ENCODE measurements around the gene PHKA1. TPM values are rescaled to one million over a fixed set of nuclear protein-coding genes. Genes with fewer than 3 reads are reported as not detected.

The PHKA1 gene
- total and polyA plus RNA-seq, 2 donors (not counting 3 experiments of a cell fraction or from before 2014, with no cell fraction given), result 3.3 to 5.5 TPM

DNA sequence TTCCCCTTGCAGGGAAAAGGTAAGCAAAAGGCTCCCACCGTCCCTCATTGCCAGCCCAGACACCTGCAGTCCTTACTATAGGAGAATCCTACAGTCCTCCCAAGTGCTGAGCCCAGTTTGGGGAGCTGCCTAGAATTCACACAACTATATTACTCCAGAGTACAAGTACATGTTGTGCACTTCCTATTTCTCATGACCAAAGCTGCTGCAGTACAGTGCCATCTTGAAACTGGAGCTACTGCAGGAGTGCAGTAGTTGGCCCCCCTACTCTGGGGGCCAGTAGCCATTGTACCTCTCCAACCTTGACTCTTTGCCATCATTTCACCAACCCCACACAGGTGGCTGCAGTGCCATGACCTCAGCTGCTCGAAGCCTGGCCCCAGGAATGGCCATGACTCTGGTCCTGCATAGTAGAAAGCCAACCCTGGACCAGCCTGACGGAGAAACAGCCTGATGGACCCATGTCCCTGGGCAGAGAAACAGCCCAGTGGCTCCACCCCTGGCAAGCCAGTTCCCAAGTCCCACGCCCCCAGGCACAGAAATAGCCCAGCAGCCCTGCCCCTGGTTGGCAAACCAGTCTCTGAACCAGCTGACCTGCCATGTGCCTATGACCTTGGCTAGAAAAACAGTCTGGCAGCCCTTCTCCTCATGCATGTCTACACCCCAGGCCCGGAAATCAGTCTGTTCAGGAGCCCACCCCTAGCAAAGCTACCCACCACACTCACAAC, 51.9 kb downstream of the PHKA1 start:
- H3K9me1 ChIP-seq (replicated peaks; ENCODE audit: control insufficient read depth, extremely low read depth, insufficient read depth, low read length), result no peaks in the 10 kb centered on the region
- H2AFZ ChIP-seq (ENCODE audit: low read depth, low read length), result no peak overlapping the region
- no TSS peak for BruUV-seq (replicated peaks)
- H3K36me3 ChIP-seq (ENCODE audit: control insufficient read depth in 2 of 2, extremely low read depth in 1 of 2, insufficient read depth in 2 of 2, low read length in 2 of 2), result no peaks in the 10 kb centered on the region
- H3K27ac ChIP-seq (ENCODE audit: insufficient read depth, low read depth, low read length), result no peak overlapping the region
- DNase-seq (ENCODE audit: low read depth, low spot score) (no peak), FAIRE-seq (no peak)
- ChIA-PET POLR2A (no interaction called here), CTCF (interaction anchor here (1.5 kb wide), 1 partner anchor 9 kb away, joined by 4 read pairs; no protein-coding TSS in a partner anchor)
- H3K4me1 ChIP-seq (ENCODE audit: control insufficient read depth, extremely low read depth, insufficient read depth, low read length), result no peaks in the 10 kb centered on the region
- H3K27me3 ChIP-seq (ENCODE audit: control insufficient read depth in 2 of 2, insufficient read depth in 2 of 2, low read length in 2 of 2), result no peaks in the 10 kb centered on the region
- no peak overlapping the region for H3K9ac ChIP-seq (replicated peaks; ENCODE audit: extremely low read depth, insufficient read depth, low read length)
- no peaks in the 10 kb centered on the region for H3K79me2 ChIP-seq (ENCODE audit: control insufficient read depth, insufficient read depth, low read length)
- no peak overlapping the region for H3K4me3 ChIP-seq (replicated peaks in 1 of 3; ENCODE audit: insufficient read depth in 1 of 3, low read depth in 1 of 3, low read length in 3 of 3)
- no peaks in the 10 kb centered on the region for H4K20me1 ChIP-seq (replicated peaks; ENCODE audit: control insufficient read depth, extremely low read depth, insufficient read depth, low read length)
- no peaks in the 10 kb centered on the region for H3K9me3 ChIP-seq (replicated peaks; ENCODE audit: control insufficient read depth, insufficient read depth, low read length)
- no peak overlapping the region for H3K4me2 ChIP-seq (ENCODE audit: insufficient read depth, low read length)
- dilution Hi-C loops (cut with MboI; ENCODE audit: extremely low pct_ligation_motif_present, low sequenced_read_pairs), result no loop called here
- no peak for TF ChIP-seq POLR2AphosphoS5 (IDR thresholded peaks at IDR 0.05; ENCODE audit: insufficient read depth, low read depth, low read length)
- TF ChIP-seq, protein P1, sequence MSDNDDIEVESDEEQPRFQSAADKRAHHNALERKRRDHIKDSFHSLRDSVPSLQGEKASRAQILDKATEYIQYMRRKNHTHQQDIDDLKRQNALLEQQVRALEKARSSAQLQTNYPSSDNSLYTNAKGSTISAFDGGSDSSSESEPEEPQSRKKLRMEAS (IDR thresholded peaks at IDR 0.05; ENCODE audit: insufficient read depth, insufficient read length), result no peak
- no peak for TF ChIP-seq JUN (IDR thresholded peaks at IDR 0.05; ENCODE audit: borderline replicate concordance, insufficient read depth, insufficient read length, low read depth)
- TF ChIP-seq, protein P2, sequence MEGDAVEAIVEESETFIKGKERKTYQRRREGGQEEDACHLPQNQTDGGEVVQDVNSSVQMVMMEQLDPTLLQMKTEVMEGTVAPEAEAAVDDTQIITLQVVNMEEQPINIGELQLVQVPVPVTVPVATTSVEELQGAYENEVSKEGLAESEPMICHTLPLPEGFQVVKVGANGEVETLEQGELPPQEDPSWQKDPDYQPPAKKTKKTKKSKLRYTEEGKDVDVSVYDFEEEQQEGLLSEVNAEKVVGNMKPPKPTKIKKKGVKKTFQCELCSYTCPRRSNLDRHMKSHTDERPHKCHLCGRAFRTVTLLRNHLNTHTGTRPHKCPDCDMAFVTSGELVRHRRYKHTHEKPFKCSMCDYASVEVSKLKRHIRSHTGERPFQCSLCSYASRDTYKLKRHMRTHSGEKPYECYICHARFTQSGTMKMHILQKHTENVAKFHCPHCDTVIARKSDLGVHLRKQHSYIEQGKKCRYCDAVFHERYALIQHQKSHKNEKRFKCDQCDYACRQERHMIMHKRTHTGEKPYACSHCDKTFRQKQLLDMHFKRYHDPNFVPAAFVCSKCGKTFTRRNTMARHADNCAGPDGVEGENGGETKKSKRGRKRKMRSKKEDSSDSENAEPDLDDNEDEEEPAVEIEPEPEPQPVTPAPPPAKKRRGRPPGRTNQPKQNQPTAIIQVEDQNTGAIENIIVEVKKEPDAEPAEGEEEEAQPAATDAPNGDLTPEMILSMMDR (IDR thresholded peaks at IDR 0.05; ENCODE audit: extremely low read depth in 1 of 2, insufficient read depth in 1 of 2, low read depth in 1 of 2, low read length in 2 of 2), result no peak
- TF ChIP-seq POLR2A (IDR thresholded peaks at IDR 0.05; ENCODE audit: low read depth, low read length), result no peak
- TF ChIP-seq FOS (IDR thresholded peaks at IDR 0.05; ENCODE audit: borderline replicate concordance, insufficient read depth, low read length), result no peak
- TF ChIP-seq MYC (IDR thresholded peaks at IDR 0.05; ENCODE audit: low read depth, low read length), result no peak
- TF ChIP-seq GATA2 (IDR thresholded peaks at IDR 0.05; ENCODE audit: insufficient read depth, insufficient read length, low read depth, low read length), result no peak
- no peak for TF ChIP-seq EZH2 (IDR thresholded peaks at IDR 0.05; ENCODE audit: borderline replicate concordance, low read depth, low read length, severe bottlenecking)
- intact Hi-C loops (cut with micrococcal nuclease), result no loop called here

Measured in endothelial cell of umbilical vein (primary cell).